GM19467 (cell line): Measurements from ENCODE around the gene MOXD1.

Experiments used
- ATAC-seq: cut with Tn5 transposase; IDR thresholded peaks from one replicate; pipeline ENCODE4 v1.9.1; 2021; ENCODE audit warnings: mild to moderate bottlenecking, moderate library complexity; ENCODE audit not compliant: unreplicated experiment

MOXD1 gene

DNA sequence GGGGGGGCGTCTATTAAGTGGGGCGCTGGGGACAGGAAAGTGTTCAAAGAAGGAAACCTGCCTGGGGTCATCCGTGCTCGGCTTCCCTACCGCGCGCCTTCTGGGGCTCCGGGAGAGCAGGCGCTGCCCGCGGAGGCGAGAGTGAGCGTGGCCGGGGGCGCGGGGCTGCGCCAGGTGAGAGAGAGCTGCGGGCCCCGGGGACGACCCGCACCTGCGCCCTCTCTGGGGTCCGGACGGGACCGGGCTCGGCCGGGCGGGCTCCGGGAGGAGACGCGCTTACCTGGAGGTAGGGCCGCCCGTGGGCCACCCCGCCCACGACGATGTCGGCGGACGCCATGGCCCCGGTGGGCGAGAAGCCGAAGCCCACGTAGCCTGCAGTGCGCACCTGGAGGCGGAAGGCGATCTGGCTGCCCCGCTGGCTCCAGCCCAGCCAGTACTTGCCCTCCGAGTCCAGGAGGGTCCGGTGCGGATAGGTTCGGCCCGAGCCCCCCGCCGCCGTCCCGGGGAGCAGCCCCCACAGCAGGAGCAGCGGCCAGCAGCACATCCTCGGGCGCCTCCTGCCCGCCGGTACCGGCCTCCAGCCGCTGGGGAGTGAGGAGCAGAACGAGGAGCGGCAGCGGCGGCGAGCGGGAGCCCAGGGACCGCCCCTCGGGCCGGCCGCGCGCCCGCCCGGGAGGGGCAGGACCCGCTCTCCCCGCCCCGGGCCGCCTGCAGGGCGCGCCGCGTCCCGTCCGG, at the start of gene MOXD1:
TSS of gene MOXD1 (minus strand) at position 593 of the 735 bp plus-strand sequence. CDS start at position 544, 49 bp downstream.
- peak; percentile 49 for ATAC-seq

DNA sequence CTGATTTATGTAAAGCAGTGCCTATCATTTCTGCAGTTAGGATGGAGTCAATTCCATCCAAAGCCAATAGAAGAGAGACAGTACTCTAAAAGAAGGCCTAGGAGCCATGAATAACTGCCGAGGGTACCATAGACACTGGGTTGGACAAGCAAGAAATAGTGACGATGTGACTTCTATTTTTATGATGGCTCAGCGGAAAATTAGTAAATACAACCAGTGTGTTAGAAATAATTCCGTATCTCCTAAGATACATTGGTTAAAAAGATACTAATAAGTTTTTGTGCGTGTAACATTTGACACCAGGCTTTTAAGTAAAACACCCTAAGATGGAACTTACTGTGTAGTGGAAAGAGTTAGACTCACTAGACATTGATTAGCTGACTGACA, 45.6 kb upstream of the MOXD1 start:
- ATAC-seq = no peak

DNA sequence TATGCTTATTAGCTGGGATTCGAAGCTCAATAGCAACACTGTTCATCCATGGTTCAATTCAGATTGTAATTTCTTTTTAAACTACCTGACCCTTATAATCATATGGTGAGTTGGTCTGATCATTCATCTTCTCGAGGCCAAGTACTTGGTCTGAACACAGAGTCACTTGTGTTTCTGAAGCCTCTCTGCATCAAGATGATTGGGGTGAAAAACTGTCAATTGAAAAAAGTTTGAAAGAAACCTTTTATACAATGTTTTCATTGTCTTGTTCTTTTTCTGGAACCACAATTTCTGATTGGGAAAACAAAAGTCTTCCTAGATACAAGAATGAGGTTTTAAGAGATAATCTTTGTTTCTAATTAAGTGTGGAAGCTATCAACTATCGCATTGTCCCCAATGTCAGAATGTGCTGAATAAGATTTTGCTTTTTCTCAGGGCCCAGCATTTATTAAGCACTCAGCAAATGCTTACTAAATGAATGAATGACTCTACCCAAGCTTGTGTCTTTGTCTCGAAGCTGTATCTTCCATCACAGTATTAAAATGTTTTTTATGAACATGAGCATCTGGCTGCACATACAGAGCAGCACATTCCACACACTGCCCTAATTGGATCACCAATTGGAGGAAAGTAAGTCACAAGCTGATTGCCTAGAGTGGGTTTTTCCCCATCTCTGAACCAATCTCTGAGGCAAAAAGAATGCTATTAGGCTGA, 45.0 kb upstream of the MOXD1 start:
- ATAC-seq = no peak

DNA sequence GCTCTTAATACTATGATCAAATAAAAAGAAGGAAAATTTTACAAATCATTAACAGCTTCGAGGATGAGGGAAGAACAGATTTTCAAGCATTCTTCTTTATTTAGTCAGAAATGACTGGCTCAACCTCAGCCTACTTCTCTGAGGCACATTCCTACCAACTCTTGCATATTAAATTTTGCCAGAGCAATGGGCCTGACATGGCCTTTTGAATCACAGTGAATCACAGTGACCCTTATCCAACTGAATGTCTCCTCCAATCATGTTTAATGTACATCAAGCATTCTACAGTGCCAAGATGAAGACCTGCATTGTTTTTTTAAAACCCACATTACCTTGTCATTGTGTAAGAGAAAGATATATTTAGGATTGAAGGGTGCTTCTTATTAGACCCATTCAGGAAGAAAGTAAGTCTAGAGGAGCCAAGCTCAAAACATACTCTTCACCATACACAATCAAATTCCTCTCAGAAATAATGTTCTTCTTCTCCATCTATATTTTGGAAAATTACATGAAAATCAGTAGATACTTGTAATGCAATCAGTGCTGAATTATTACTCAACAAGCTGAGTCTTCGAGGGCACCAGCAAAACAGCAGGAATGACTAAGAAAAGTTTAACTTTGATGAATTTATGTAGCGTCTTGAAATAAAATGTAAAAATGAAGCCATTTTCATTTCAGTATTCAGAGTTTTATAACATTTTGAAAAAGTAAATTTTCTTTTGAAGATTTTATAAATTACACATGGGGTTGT, 44.1 kb upstream of the MOXD1 start:
- no peak for ATAC-seq

DNA sequence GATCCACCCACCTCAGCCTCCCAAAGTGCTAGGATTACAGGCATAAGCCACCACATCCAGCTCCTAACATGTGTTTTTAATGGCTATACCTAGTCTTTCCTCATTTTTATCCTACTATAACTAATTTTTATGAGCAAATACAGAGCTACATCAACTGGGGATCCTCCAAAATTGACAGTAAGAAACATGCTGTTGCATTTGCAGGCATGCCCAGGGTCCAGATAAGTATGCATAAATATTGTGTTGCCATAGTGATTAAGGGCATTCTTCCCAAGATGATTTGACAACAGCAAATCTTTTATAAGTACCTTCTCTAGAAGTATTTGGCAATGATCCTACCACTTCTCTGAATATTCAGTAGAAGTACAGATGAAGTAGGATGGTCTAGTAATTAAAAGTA, 41.9 kb upstream of the MOXD1 start:
- ATAC-seq = no peak

DNA sequence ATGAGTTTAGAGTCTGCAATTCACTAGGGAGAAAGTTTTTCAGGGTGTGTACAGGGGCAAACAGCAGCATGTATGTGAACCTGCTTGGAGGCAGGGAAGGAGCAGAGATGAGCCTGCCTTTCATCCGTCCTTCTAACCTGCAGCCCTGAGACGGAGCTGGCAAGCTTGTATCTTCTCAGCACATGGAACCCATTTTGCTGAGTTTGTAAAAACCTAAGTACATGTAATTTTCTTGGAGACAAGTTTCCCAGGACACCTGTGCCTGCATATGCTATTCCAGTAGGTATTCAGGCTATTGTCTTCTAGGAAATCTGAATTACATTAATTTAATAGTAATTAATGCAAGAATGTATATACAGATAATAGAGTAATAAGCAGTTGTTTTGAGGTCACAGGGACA, 28.8 kb upstream of the MOXD1 start:
- ATAC-seq = no peak

DNA sequence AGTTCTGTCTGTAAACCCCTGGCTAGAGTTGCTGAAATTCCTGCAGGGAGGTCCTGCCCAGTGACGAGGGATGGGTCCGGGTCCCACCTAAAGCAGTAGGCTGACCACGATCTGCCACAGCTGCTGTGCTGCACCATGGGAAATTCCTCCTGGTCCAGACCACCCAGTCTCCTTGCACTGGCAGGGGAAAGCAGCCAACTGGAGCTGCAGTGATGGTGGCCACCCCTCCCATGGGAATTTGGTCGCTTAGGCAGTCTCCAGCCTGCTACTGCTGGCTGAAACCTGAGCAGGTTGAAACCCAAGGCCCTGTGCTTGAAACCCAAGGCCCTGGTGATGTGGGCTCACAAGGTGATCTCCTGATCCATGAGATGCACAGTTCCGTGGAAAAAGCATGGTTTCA, 23.9 kb upstream of the MOXD1 start:
- ATAC-seq = no peak

DNA sequence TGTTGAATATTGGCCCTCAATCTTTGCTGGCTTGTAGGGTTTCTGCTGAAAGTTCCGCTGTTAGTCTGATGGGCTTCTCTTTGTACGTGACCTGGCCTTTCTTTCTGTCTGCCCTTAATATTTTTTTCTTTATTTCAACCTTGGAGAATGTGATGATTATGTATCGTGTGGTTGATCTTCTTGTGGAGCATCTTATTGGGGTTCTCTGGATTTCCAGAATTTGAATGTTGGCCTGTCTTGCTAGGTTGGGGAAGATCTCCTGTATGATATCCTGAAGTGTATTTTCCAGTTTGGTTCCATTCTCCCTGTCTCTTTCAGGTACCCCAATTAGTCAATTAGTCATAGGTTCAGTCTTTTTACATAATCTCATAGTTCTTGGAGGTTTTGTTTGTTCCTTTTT, 22.6 kb upstream of the MOXD1 start:
- ATAC-seq = no peak

DNA sequence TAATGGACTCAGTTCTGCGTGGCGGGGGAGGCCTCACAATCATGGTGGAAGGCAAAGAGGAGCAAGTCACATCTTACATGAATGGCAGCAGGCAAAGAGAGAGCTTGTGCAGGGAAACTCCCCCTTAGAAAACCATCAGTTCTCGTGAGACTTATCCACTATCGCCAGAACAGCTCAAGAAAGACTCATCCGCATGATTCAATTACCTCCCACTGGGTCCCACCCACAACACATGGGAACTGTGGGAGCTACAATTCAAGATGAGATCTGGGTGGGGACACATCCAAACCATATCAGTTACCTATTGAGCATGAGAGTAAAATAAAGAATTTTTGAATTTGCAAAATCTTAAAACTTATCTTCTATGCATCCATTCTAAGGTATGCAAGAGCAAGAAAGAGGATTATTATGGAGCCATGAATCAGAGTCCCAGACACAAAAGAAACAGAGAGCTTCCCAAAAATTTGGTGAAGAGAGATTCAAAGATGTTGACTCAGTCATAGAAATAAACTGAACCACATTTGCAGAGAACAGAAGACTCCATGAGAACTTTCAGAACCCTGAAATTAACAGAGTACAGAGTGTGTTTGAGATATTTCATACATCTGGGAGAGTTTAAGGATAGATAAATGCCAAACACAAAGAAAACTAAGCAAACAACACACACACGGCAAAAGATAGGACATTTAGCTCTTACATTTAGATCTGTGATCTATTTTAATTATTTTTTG, 17.1 kb upstream of the MOXD1 start:
- ATAC-seq = no peak

DNA sequence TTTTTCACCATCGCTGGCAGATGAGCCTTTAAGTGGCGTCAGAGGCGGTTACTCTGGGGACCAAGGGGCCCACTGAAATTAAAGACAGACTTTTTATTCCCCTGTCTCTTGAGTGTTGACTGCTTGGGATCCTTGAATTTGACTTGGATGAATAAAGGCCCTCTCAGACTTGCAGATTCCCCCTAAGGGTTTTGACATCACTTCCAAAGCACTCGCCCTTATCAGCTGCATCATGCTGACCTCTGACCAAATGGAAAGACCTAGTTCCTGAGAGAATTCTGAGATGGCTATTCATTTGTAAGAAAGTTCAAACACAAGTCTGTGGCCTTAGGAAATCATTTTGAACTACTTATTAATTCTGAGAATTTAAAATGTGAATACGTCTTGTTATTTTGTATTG, 13.5 kb upstream of the MOXD1 start:
- no peak for ATAC-seq

DNA sequence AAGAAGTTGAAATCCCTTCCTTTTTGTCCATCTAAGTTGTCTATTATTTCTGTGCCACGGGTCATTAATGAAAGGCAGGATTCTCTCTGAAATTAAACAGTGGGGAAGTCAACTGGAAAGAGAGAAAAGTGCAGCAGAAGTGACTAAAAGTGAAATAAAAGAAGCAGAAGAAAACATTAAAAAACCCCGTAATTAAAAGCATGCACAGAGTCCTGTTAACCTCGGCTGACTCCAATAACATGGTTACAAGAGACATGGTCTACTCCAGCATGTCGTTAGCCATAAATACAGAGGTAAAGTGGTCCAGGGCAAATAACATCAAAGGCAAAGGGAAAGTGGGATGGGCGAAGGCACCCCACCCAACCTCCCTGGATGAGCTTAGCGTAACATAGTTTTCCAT, 13.0 kb upstream of the MOXD1 start:
- ATAC-seq = no peak

DNA sequence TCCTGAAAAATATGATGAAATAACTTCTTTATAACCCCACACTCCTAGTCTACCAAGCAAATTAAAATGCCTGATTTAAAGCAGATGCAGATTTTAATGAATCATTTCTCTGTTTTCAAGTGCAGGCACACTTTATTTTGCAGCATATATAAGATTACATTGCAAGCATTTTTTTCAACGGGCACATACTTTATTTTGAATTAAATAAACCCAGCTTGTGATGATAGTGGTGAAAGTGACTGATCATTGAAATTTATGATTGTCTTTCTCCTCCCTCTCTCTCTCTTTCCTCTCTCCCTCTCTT, 12.2 kb upstream of the MOXD1 start:
- ATAC-seq = no peak

DNA sequence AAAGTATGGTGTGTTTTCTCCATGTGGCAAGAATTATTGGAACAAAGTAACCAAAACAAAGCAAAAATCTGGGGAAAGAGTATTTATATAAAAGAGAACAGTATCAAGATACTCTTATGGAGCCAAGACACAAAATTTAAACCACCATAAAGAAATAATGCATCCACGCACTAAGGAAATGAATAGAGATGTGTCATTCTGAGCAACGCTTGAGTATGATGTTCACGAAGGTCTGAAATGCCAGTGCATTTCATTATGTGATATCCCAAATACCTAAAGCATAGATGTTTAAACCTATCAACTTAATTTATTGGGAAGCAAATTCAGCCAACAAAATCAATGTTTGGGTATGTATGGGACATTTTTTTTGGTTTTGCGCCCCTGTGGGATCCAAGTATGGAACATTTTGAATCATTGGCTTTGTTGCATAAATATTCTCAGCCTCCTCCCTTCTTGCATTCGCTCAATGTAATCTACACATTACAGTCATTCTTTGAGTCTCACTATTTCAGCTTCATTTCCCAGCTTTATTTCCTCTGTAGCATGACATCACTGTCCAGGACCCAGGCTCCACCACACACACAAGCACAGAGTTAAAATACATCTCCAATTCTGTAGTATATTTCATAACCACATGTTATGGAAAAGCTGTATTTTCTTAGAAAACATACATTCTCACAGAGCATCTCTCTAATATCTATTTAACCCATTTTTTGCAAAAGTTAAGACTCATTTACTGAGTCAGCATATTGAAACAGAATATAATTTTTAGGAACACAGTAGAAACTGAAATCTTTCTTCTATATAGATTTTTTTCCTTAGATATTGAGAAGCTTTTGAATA, 11.6 kb upstream of the MOXD1 start:
- ATAC-seq = no peak

DNA sequence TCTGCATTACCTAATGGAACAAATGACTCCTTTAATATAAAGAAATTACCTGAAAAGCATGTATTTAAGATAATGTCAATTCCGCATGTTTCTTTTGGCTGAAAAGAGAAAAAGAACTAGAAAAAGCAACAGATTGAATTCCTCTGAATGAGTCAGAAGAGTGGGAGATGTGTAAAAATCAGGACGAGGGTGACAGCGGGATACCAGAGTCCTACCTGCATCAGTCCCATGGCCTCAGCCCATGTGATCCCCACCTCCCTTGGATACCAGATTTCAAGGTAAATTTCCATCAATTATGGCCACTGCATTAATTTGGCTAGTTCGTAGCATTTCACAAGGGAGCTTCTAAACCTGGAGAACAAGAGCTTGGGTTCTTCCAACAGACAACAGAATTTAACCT, 10.0 kb upstream of the MOXD1 start:
- ATAC-seq = no peak

DNA sequence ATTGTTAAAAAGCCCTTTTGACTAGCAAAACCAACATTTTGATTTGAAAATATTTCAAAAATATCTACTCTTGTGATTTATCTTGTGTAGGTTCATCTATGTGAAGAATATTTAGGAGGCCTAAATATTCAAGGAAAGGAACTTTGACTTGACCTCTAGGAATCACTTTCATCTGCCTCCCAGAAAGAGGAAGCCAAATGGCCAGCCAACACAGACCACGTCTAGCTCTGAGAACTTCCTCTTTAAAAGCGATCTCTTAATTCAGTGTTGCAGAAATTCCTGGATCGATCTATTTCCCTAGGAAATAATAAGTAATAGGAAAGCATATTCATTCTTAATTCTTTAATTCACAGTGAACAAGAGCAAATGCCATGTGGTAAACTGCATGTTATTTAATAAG, 9.6 kb upstream of the MOXD1 start:
- ATAC-seq = no peak

DNA sequence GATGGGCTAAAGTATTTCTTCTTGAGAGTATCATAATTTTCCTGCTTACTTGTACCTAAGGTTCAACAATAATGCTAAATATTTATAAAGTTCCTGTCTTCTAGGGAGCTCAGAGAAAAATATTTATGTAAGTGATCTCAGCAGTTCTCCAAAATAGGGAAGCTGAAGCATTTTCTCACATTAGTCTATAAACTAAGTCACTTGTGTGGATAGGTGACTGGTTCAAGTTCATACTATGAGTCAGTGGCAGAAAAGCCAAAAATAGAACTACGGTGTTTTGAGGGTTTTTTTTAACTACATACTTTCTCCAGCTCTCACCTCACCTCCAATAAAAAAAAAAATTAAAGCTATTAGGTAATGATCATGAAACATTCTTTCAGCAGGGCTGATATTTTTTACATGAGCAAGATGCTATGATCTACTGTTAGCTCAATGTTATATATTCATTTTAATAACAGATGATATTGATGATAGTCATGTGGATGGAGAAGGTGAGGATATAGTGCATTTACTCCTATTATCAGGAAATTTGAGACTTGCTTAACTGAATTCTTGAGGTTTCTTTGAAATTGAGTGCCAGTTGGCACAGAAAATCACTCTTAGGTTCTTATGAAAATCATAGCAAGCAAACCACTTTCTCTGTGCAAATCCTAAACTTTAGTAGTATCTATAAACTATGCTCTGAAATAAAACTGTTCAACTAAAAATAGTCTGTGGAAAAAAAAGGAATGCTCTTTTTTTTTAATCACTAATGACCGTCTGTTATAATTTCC, 4.1 kb upstream of the MOXD1 start:
- ATAC-seq = no peak

DNA sequence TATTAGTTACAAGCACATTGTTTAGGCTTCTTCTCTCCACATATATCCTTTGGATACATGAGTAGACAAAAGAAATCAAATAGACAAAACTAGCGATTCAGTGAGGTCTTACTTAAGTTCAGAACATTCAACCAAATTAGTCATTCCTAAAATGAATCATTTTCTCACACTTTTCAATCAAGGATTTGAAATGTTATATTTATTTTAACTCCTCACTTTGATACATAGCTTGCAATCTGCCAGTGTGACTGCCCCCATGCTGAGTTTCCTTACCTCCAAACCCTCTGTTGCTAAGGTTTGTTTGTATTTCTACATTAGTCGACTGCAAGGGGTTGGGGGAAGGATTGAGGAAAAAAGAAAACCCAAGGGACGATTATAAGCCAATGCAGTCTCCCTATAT, 3.5 kb upstream of the MOXD1 start:
- ATAC-seq = no peak

DNA sequence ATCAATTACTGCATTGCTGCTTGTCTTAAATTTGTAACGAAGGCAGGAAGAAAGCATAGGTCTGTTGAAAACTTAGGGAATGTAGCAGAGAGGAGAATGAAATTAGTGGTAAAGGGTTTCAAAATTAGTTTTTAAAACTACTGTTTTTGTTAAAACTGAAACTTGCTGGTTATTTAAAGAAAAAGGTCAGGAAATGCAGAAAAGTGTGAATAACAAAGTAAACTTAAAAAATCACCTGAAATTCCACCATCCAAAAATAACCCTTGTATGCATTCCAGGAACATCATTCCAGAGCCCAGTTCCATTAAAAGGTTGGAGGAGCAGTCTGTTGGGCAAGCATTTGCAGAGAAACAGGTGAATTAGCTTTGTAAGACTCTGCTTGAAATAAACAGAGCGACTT, 3.1 kb upstream of the MOXD1 start:
- no peak for ATAC-seq

DNA sequence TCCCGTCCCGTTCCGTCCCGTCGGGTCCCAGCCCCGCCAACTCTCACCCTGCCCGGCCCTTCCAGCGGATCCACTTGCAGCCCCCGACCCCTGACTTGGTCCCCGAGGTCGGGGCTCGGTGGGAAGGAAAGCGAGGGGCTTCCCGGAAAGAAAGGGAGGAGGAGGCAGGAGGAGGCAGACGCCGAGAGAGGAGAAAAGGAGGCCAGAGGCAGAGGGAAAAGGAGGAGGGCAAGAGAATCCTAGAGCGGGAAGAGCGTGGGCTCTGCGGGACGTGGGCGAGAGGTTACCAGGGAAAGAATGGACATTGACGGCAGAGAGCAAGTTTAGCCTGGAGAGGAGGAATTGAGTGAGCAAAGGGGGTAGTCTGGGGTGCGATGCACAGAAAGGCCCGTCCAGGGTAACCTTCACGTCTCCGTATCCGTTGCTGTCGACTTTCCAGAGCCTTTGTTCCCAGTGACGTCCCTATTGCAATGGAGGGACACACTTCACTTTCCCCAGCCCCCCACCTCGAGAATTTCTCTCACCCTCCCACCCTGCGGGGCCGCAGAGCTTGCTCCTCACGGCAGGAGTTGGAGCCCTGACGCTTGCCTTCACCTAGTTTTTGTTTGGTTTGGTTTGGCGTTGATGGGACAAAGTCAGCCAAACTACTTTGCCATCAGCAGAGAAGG, 477 bp upstream of the MOXD1 start:
- no peak for ATAC-seq
